IPS-18c (cell line): ENCODE measurements around the gene OPRM1.

Experiments used
- H3K4me3 ChIP-seq: 2 replicates; pipeline ENCODE4 v1.7.0; 2013; ENCODE audit warnings: low read depth, mild to moderate bottlenecking, low read length, moderate library complexity; ENCODE audit not compliant: insufficient read depth
- H3K9me3 ChIP-seq: one replicate; pipeline ENCODE4 v1.6.1; 2013; ENCODE audit warnings: mild to moderate bottlenecking, low read length, moderate library complexity; ENCODE audit not compliant: control insufficient read depth, insufficient read depth

OPRM1 gene

GRCh38 chr6:154274168-154274567, 235.1 kb downstream of the OPRM1 start:
- no peak overlapping the region for H3K4me3 ChIP-seq
- H3K9me3 ChIP-seq, result no peaks in the 10 kb centered on the region

DNA sequence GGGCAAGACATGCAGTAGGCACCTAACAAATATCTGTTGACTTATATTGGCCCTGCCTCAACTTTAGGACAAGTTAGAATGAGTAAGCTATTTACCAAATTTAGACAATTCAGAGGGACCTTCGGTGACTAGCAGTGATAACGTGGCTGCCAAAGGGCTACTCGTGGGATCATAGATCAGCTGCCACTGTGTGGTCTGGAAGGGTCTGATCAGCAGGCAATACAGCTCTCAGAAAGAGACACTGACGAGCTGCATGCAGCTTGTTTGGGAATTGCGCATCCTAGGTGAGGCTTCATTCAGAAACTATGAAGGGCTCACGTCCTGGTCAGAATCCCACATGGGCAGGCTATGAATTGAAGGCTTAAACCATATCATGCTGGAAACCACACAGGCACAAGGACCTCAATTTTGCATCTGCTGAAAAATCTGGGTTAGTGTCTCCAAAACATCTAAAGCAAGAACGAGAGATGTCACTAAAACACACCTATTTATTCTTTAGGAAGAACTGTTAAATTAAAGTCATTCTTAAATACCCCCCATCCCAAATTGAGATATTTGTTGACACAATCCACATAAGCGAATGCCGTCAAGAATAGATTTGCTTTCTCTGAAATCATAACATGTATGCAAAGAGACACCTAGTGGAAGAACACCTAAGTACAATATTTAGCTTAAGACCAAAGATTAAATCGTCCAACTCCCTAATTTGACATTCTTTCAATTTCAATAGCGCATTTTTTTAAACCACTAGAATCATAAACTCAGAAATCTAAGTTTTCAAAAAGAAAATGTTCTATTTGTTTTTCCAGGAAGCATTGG, 238.0 kb downstream of the OPRM1 start:
- Histone ChIP-seq H3K9me3 (no peaks in the 10 kb centered on the region), H3K4me3 (no peak overlapping the region)

- Histone ChIP-seq H3K4me3 (no peak overlapping the region), H3K9me3 (no peaks in the 10 kb centered on the region)
Measured at GRCh38 chr6:154277629-154278017, 238.6 kb downstream of the OPRM1 start.

GRCh38 chr6:154280521-154280920, 241.5 kb downstream of the OPRM1 start:
- H3K4me3 ChIP-seq, result no peak overlapping the region
- no peaks in the 10 kb centered on the region for H3K9me3 ChIP-seq

- no peak overlapping the region for H3K4me3 ChIP-seq
- H3K9me3 ChIP-seq, result no peaks in the 10 kb centered on the region
Measured at GRCh38 chr6:154284313-154284853, 245.3 kb downstream of the OPRM1 start.

GRCh38 chr6:154285826-154286225, 246.8 kb downstream of the OPRM1 start:
- no peak overlapping the region for H3K4me3 ChIP-seq
- H3K9me3 ChIP-seq, result no peaks in the 10 kb centered on the region

- no peak overlapping the region for H3K4me3 ChIP-seq
- H3K9me3 ChIP-seq, result no peaks in the 10 kb centered on the region
Measured at GRCh38 chr6:154289818-154290508, 250.9 kb downstream of the OPRM1 start.

GRCh38 chr6:154292066-154292465, 253.0 kb downstream of the OPRM1 start:
- no peaks in the 10 kb centered on the region for H3K9me3 ChIP-seq
- H3K4me3 ChIP-seq, result no peak overlapping the region

DNA sequence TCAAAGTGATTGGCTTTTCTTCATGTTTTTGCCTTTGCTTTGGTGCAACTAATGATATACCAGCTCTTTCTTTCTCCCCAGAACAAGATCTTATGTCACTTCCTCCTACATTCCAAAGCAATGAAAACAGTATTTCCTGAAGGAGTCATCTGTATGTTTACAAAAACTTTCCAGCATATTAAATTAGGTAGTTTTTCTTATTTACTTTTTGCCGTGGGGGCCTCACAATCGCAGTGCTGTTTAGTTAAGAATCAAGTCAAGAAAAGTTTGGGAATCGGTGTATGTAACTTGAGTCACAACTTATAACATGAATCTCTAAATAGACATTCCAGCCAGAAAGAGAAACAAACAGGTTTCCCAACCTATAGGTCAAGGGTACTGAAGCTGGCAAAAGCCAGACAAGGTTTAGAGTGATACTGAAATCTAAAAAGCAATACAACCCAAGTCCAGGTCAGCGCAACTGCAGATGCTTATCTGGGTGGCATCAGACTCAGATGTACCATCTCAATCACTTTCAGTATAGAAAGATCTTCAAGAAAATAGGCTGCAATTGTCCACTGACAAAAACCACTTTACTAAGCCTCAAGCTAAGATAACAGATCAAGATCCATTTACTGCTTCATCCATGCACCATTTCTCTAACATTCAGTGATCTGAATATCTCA, 253.9 kb downstream of the OPRM1 start:
- H3K9me3 ChIP-seq, result no peaks in the 10 kb centered on the region
- no peak overlapping the region for H3K4me3 ChIP-seq

- Histone ChIP-seq H3K4me3 (no peak overlapping the region), H3K9me3 (no peaks in the 10 kb centered on the region)
Measured at GRCh38 chr6:154295733-154296132, 256.7 kb downstream of the OPRM1 start.
